ENCODE measurements around the gene CEBPZ.

The CEBPZ gene

GRCh38 chr2:37180006-37180639 is 51.3 kb downstream of the CEBPZ start:
- DNase-seq (ENCODE audit: low read depth), result no peak

GRCh38 chr2:37173741-37174140 is 57.7 kb downstream of the CEBPZ start:
- no peak for DNase-seq (ENCODE audit: low read depth)

- no peak for DNase-seq (ENCODE audit: low read depth)
Observed at GRCh38 chr2:37171624-37171950, 59.8 kb downstream of the CEBPZ start.

- DNase-seq (ENCODE audit: low read depth), result no peak
Observed at GRCh38 chr2:37168217-37168981, 63.0 kb downstream of the CEBPZ start.

- no peak for DNase-seq (ENCODE audit: low read depth)
Observed at GRCh38 chr2:37167636-37168180, 63.7 kb downstream of the CEBPZ start.

GRCh38 chr2:37164757-37165156 is 66.6 kb downstream of the CEBPZ start:
- no peak for DNase-seq (ENCODE audit: low read depth)

GRCh38 chr2:37156857-37157714 is 74.3 kb downstream of the CEBPZ start, which contains the start of gene EIF2AK2:
EIF2AK2 (minus strand) TSS chr2:37156980; CDS start chr2:37147806, 9,174 bp downstream.
- peak; percentile 77 for DNase-seq (ENCODE audit: low read depth)

GRCh38 chr2:37156071-37156856 is 75.1 kb downstream of the CEBPZ start:
- peak; percentile 24 for DNase-seq (ENCODE audit: low read depth)

GRCh38 chr2:37154785-37155184 is 76.6 kb downstream of the CEBPZ start:
- no peak for DNase-seq (ENCODE audit: low read depth)

- DNase-seq (ENCODE audit: low read depth), result no peak
Observed at GRCh38 chr2:37153224-37153623, 78.2 kb downstream of the CEBPZ start.
